IMR-90 (cell line): ENCODE measurements around the gene CLPTM1. TPM values are rescaled to one million over a fixed set of nuclear protein-coding genes. Genes with fewer than 3 reads are reported as not detected.
"Not testable (repeated sequence)": the region's sequence is repeated elsewhere in the genome, so short reads cannot be mapped to it uniquely, and the experiment has no call there.

ENCODE experiments used
- ATAC-seq: fragments of 200-7000 bp; cut with Tn5 transposase; 2 replicates; pipeline ENCODE4 v1.9.1; 2020; ENCODE audit warnings: low read depth, mild to moderate bottlenecking, moderate library complexity
- BruUV-seq: library from RNA; stranded (reverse); fragments of 400-500 nt; replicated peaks from 2 replicates; lab custom pipeline; 2021; lab: Mats Ljungman, UMichigan
- CTCF ChIA-PET: fragments of 300-600 bp; formaldehyde crosslinking; extraction: SDS; loops from one replicate; lab custom pipeline; 2021; ENCODE audit warnings: antibody characterized with exemption; lab: Yijun Ruan, JAX
- POLR2A ChIA-PET: fragments of 300-600 bp; sonication (Branson Sonifier 250); formaldehyde crosslinking; loops from one replicate; lab custom pipeline; 2022; ENCODE audit warnings: antibody characterized with exemption; ENCODE audit not compliant: unreplicated experiment; lab: Charles Lee
- DNase-seq: peaks from one replicate; pipeline ENCODE4 v3.0.0; 2013
- H2AFZ ChIP-seq: replicated peaks from 2 replicates; pipeline ENCODE3; 2013; ENCODE audit warnings: low read length, mild to moderate bottlenecking; ENCODE audit not compliant: poor library complexity
- H2AK5ac ChIP-seq: 2 replicates; pipeline ENCODE4 v1.6.1; 2013; ENCODE audit warnings: low read depth, low read length, inconsistent platforms
- H2AK9ac ChIP-seq: replicated peaks from 2 replicates; pipeline ENCODE3; 2013; ENCODE audit warnings: mild to moderate bottlenecking, low read depth, low read length, moderate library complexity; ENCODE audit not compliant: poor library complexity
- H2BK120ac ChIP-seq: 2 replicates; pipeline ENCODE4 v1.6.1; 2013; ENCODE audit warnings: low read depth, low read length, inconsistent platforms
- H2BK15ac ChIP-seq: 3 replicates; pipeline ENCODE4 v1.6.1; 2013; ENCODE audit warnings: low read depth, low read length, inconsistent platforms
- H2BK20ac ChIP-seq: 2 replicates; pipeline ENCODE4 v1.6.1; 2013; ENCODE audit warnings: low read depth, mild to moderate bottlenecking, inconsistent platforms, low read length, moderate library complexity
- H2BK5ac ChIP-seq: 2 replicates; pipeline ENCODE4 v1.6.1; 2013; ENCODE audit warnings: mild to moderate bottlenecking, low read depth, low read length, inconsistent platforms; ENCODE audit not compliant: poor library complexity, severe bottlenecking
- H3K14ac ChIP-seq: replicated peaks from 2 replicates; pipeline ENCODE4 v1.6.1; 2013; ENCODE audit warnings: low read depth, low read length, inconsistent platforms
- H3K18ac ChIP-seq: 2 replicates; pipeline ENCODE4 v1.6.1; 2013; ENCODE audit warnings: low read depth, low read length, control low read depth
- H3K23ac ChIP-seq: 2 replicates; pipeline ENCODE4 v1.6.1; 2013; ENCODE audit warnings: low read depth, low read length, inconsistent platforms
- H3K27ac ChIP-seq: 2 replicates; pipeline ENCODE4 v1.5.1; 2013; ENCODE audit warnings: mild to moderate bottlenecking, control low read depth, low read length; ENCODE audit not compliant: insufficient read depth
- H3K27me3 ChIP-seq: 2 replicates; pipeline ENCODE4 v1.6.1; 2013; ENCODE audit warnings: low read length; ENCODE audit not compliant: control insufficient read depth, insufficient read depth
- H3K36me3 ChIP-seq: 2 replicates; pipeline ENCODE4 v1.6.1; 2013; ENCODE audit warnings: low read length, mixed read lengths; ENCODE audit not compliant: control insufficient read depth, insufficient read depth
- H3K4ac ChIP-seq: 2 replicates; pipeline ENCODE4 v1.6.1; 2013; ENCODE audit warnings: low read depth, low read length, inconsistent platforms
- H3K4me1 ChIP-seq: 2 replicates; pipeline ENCODE4 v1.6.1; 2013; ENCODE audit warnings: low read length, mixed read lengths; ENCODE audit not compliant: control insufficient read depth, insufficient read depth
- H3K4me2 ChIP-seq: 2 replicates; pipeline ENCODE4 v1.6.1; 2013; ENCODE audit warnings: low read depth, mild to moderate bottlenecking, control low read depth, low read length, moderate library complexity
- H3K4me3 ChIP-seq: 2 replicates; pipeline ENCODE4 v1.5.1; 2013; ENCODE audit warnings: low read depth, mild to moderate bottlenecking, control low read depth, low read length, moderate library complexity; ENCODE audit not compliant: insufficient read depth
- H3K56ac ChIP-seq: 2 replicates; pipeline ENCODE4 v1.6.1; 2013; ENCODE audit warnings: low read length, inconsistent platforms; ENCODE audit not compliant: insufficient read depth; ENCODE audit errors: extremely low read depth
- H3K79me1 ChIP-seq, 2 experiments: 2 replicates each; pipeline ENCODE4 v1.6.1; 2013; ENCODE audit warnings: low read length in 2 of 2, inconsistent platforms in 1 of 2, low read depth in 1 of 2
- H3K9ac ChIP-seq: 2 replicates; pipeline ENCODE4 v1.6.1; 2013; ENCODE audit warnings: low read depth, low read length, control low read depth
- H3K9me1 ChIP-seq: 2 replicates; pipeline ENCODE4 v1.6.1; 2013; ENCODE audit warnings: low read length, inconsistent platforms; ENCODE audit not compliant: insufficient read depth
- H3K9me3 ChIP-seq: 2 replicates; pipeline ENCODE4 v1.6.1; 2013; ENCODE audit warnings: low read length; ENCODE audit not compliant: control insufficient read depth, insufficient read depth
- H4K20me1 ChIP-seq: 2 replicates; pipeline ENCODE4 v1.6.1; 2013; ENCODE audit warnings: low read length, inconsistent platforms; ENCODE audit not compliant: insufficient read depth
- H4K5ac ChIP-seq: 2 replicates; pipeline ENCODE4 v1.6.1; 2013; ENCODE audit warnings: mild to moderate bottlenecking, low read depth, low read length, control low read depth
- H4K8ac ChIP-seq, 2 experiments: 2 replicates each; pipeline ENCODE4 v1.6.1; 2013; ENCODE audit warnings: low read depth in 2 of 2, low read length in 2 of 2, control low read depth in 1 of 2, inconsistent platforms in 1 of 2
- H4K91ac ChIP-seq: 2 replicates; pipeline ENCODE4 v1.6.1; 2013; ENCODE audit warnings: low read depth, low read length, inconsistent platforms; ENCODE audit not compliant: insufficient read depth
- BHLHE40 ChIP-seq: fragments of 150-350 bp; IDR thresholded peaks from 2 replicates; pipeline ENCODE4 v1.6.1; 2016; ENCODE audit warnings: mild to moderate bottlenecking, low read depth, low read length
- RFX5 ChIP-seq: IDR thresholded peaks from 2 replicates; pipeline ENCODE4 v1.8.0; 2012; ENCODE audit warnings: low read depth, mild to moderate bottlenecking, low read length, moderate library complexity
- WGBS, 2 experiments: methylation state at CpG; one replicate each; pipeline versions ENCODE4 v1.1.5 to v1.1.7; 2013; ENCODE audit warnings: missing lambda C conversion rate in 2 of 2; ENCODE audit not compliant: insufficient read length in 1 of 2; ENCODE audit errors: extremely low coverage in 2 of 2; 5-methylcytosine and 5-hydroxymethylcytosine counted together
- dilution Hi-C: fragments of 300-500 bp; cut with HindIII; formaldehyde crosslinking; loops from one replicate; pipeline ENCODE4 v1.14.3; 2018; ENCODE audit warnings: low sequenced_read_pairs; ENCODE audit not compliant: unreplicated experiment
- in situ Hi-C: fragments of 300-500 bp; cut with MboI; formaldehyde crosslinking; loops from 3 replicates; pipeline ENCODE4 v1.14.3; 2019; ENCODE audit warnings: low sequenced_read_pairs, inconsistent platforms, mixed read lengths
- intact Hi-C: fragments of 100-400 bp; cut with micrococcal nuclease; formaldehyde crosslinking; loops from 2 replicates; pipeline ENCODE4 v1.10.0; 2022
- polyA plus RNA-seq, 3 experiments: library from polyadenylated mRNA; depleted of rRNA; stranded (reverse); fragments of >200 nt; gene quantifications; 2 replicates each; pipeline ENCODE4 v1.2.3, GENCODE V29; 2012; ENCODE audit warnings: low replicate concordance in 1 of 3
- total RNA-seq: library from RNA; depleted of rRNA; stranded (reverse); fragments of >200 nt; gene quantifications from 2 replicates; pipeline ENCODE4 v1.2.3, GENCODE V29; 2012
- TF ChIP-seq, protein P1 (sequence below): fragments of 150-350 bp; IDR thresholded peaks from 2 replicates; pipeline ENCODE4 v1.6.1; 2017; ENCODE audit warnings: mild to moderate bottlenecking, antibody characterized with exemption, low read length, low read depth

The CLPTM1 gene
- total and polyA plus RNA-seq, 2 of the 4 experiments (the other 2 are of a cell fraction): 23.8 to 88.8 TPM

DNA sequence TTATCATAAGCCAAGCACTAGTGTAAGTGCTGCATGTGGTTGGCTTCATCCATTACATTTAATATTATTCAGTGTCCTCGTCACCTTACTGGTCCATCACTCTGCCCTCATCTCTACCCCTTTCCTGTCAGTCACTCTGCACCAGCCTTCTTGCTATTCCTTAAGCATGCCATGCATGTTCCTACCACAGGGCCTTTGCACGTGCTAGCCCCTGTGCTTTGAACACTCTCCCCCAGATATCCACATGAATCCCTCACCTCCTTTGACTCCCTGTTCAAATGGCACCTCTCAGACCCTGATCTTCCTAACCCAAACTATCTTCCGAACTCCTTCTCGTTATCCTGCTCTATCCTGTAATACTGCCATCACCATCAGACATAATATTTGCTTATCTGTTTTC is 42.8 kb downstream of the CLPTM1 start:
- H3K9me1 ChIP-seq: peaks cover 11% of the 10 kb centered on the region; the same call in 1 of the 2 replicates
- POLR2A ChIA-PET: no interaction called here
- no peak overlapping the region; the same call in 1 of the 2 replicates for H3K23ac ChIP-seq
- H4K5ac ChIP-seq: no peak overlapping the region
- H2AK5ac ChIP-seq: no peak overlapping the region
- no peak overlapping the region for H2AK9ac ChIP-seq
- in situ Hi-C loops: no loop called here
- no peak overlapping the region for H4K91ac ChIP-seq
- no peak overlapping the region for H2BK20ac ChIP-seq
- H4K8ac ChIP-seq: no peak overlapping the region
- intact Hi-C loops: no loop called here
- dilution Hi-C loops: no loop called here
- WGBS, 2 experiments: 86 to 100% methylated on average over 2 of the region's 4 CpGs
- H3K27ac ChIP-seq: no peak overlapping the region
- peaks cover 6% of the 10 kb centered on the region for H3K4me1 ChIP-seq
- ATAC-seq (no peak), DNase-seq (no peak)
- no peak overlapping the region for H3K9ac ChIP-seq
- no TSS peak for BruUV-seq
- peaks cover 9% of the 10 kb centered on the region in 2 experiments for H3K79me1 ChIP-seq
- TF ChIP-seq RFX5 (no peak), BHLHE40 (no peak)
- TF ChIP-seq, protein P1, sequence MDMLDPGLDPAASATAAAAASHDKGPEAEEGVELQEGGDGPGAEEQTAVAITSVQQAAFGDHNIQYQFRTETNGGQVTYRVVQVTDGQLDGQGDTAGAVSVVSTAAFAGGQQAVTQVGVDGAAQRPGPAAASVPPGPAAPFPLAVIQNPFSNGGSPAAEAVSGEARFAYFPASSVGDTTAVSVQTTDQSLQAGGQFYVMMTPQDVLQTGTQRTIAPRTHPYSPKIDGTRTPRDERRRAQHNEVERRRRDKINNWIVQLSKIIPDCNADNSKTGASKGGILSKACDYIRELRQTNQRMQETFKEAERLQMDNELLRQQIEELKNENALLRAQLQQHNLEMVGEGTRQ: no peak
- H2BK15ac ChIP-seq: no peak overlapping the region
- H3K4ac ChIP-seq: no peak overlapping the region
- CTCF ChIA-PET: no interaction called here
- no peak overlapping the region for H3K4me2 ChIP-seq
- no peak overlapping the region for H2BK120ac ChIP-seq
- no peak overlapping the region for H3K14ac ChIP-seq
- H3K27me3 ChIP-seq: no peaks in the 10 kb centered on the region
- H3K56ac ChIP-seq: no peak overlapping the region
- H3K36me3 ChIP-seq: peaks cover 8% of the 10 kb centered on the region; the same call in 1 of the 2 replicates
- no peak overlapping the region for H2BK5ac ChIP-seq
- no peak overlapping the region for H3K18ac ChIP-seq
- no peaks in the 10 kb centered on the region for H3K9me3 ChIP-seq
- peaks cover 3% of the 10 kb centered on the region; the same call in 1 of the 2 replicates for H4K20me1 ChIP-seq
- no peak overlapping the region for H2AFZ ChIP-seq
- no peak overlapping the region for H3K4me3 ChIP-seq

DNA sequence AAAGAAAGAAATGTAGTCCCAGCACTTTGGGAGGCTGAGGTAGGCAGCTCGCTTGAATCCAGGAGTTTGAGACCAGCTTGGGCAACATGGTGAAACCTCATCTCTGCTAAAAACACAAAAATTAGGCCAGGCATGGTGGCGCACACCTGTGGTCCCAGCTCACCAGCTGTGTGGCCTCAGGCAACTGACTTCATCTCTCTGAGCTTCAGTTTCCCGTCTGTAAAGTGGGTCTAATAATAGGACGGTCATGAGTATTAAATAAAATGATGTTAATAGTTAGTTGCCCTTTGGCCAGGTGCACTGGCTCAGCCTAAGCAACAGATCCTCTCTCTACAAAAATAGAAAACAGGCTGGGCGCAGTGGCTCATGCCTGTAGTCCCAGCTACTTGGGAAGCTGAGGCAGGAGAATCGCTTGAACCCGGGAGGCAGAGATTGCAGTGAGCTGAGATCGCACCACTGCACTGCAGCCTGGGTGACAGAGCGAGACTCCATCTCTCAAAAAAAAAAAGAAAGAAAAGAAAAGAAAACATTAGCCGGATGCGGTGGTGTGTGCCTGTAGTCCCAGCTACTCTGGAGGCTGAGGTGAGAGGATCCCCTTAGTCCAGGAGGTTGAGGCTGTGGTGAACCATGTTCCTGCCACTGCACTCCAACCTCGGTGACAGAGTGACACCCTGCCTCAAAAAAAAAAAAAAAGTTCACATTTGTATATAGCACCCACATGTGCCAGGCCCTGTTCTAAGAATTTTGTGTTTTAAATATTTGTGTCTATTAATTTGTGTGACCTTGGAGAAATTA is 44.1 kb downstream of the CLPTM1 start:
- ATAC-seq, intact Hi-C loops, H3K4ac ChIP-seq, H4K8ac ChIP-seq, H2AFZ ChIP-seq, H3K36me3 ChIP-seq, H3K14ac ChIP-seq, DNase-seq, H4K91ac ChIP-seq, H3K18ac ChIP-seq, H3K56ac ChIP-seq, H4K5ac ChIP-seq, POLR2A ChIA-PET, H4K20me1 ChIP-seq, H2BK20ac ChIP-seq, H2AK9ac ChIP-seq, BruUV-seq, H2AK5ac ChIP-seq, H2BK15ac ChIP-seq, H3K4me3 ChIP-seq, H3K9me3 ChIP-seq, H3K23ac ChIP-seq, H3K9ac ChIP-seq, in situ Hi-C loops, H2BK5ac ChIP-seq, H3K4me2 ChIP-seq, CTCF ChIA-PET, dilution Hi-C loops, H3K27ac ChIP-seq, H3K4me1 ChIP-seq, H3K27me3 ChIP-seq, H2BK120ac ChIP-seq: not testable (repeated sequence)
- Histone ChIP-seq H3K79me1 (peaks cover 11 to 12% of the 10 kb centered on the region in 2 experiments), H3K9me1 (peaks cover 11% of the 10 kb centered on the region; the same call in 1 of the 2 replicates)
- WGBS, 2 experiments: no CpG with 5 or more reads among the region's 12 CpGs
